Prostate gland (tissue), 2 donors: ENCODE measurements around the gene PDE10A.

Source experiments
- POLR2A ChIP-seq: fragments of 450-650 bp; IDR thresholded peaks from one replicate; pipeline ENCODE4 v1.6.1; 2016; ENCODE audit warnings: antibody characterized with exemption, mild to moderate bottlenecking
- POLR2AphosphoS5 ChIP-seq: sonication (generic); formaldehyde crosslinking; IDR thresholded peaks from one replicate; pipeline ENCODE4 v1.6.1; 2017; ENCODE audit warnings: antibody characterized with exemption
- TF ChIP-seq, protein P1 (sequence below), 4 experiments: fragments of 200-600 bp in 2 of 4; fragments of 450-650 bp in 2 of 4; sonication (generic) in 2 of 4; IDR thresholded peaks; 1 replicate in 3 of 4; 2 replicates in 1 of 4; pipeline ENCODE4 v1.5.1; 2016 to 2019; ENCODE audit warnings: antibody characterized with exemption in 4 of 4, mild to moderate bottlenecking in 2 of 4, moderate library complexity in 2 of 4

DNA sequence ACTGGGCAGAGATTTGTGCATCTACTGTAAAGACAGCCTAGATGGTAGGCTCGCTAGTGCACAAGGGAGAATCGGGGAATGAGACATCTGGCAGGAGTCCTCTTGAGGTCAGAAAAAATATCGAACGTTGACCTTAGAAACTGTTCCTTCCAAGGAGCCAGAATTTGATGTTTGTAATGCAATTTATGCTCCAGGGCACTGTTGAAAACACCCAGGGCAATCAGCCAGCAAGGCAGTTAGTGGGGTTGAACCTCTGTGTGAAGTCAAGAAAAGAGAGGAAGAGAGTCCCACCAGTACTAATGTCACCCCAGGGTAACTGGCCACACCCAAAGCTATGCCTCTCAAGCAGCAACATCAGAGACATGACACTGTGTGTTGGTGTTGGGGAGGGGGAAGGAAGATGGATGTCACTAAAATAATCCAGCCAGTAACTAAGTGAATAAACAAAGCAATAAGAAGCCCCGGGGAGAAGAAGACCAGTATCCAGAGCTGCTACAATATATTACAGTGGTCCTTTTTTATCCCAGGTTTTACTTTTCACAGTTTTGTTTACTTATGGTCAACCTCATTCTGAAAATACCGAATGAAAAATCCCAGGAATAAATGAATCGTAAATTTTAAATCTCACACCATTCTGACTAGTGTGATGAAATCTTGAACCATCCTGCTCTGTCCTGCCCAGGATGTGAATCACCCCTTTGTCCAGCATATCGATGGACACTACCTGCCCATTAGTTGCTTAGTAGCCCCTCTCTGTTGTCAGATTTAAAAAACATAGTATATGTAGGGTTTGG is 32.9 kb upstream of the PDE10A start:
- TF ChIP-seq POLR2A (no peak), POLR2AphosphoS5 (no peak)
- TF ChIP-seq, protein P1, sequence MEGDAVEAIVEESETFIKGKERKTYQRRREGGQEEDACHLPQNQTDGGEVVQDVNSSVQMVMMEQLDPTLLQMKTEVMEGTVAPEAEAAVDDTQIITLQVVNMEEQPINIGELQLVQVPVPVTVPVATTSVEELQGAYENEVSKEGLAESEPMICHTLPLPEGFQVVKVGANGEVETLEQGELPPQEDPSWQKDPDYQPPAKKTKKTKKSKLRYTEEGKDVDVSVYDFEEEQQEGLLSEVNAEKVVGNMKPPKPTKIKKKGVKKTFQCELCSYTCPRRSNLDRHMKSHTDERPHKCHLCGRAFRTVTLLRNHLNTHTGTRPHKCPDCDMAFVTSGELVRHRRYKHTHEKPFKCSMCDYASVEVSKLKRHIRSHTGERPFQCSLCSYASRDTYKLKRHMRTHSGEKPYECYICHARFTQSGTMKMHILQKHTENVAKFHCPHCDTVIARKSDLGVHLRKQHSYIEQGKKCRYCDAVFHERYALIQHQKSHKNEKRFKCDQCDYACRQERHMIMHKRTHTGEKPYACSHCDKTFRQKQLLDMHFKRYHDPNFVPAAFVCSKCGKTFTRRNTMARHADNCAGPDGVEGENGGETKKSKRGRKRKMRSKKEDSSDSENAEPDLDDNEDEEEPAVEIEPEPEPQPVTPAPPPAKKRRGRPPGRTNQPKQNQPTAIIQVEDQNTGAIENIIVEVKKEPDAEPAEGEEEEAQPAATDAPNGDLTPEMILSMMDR (IDR thresholded peaks at IDR 0.05), result no peak
